SK-N-SH treated with all-trans-retinoic acid at 6 μM for 48 hours (cell line): ENCODE results near the gene TMCC3.
A peak's percentile ranks its signal among the peaks of the same experiment; 100 is the strongest.

ENCODE experiments used
- ATAC-seq: fragments of 200-7000 bp; cut with Tn5 transposase; 3 replicates; pipeline ENCODE4 v1.9.1; 2020; ENCODE audit warnings: mild to moderate bottlenecking, moderate library complexity
- ARNTL ChIP-seq: fragments of 450-650 bp; formaldehyde crosslinking; IDR thresholded peaks from 2 replicates; pipeline ENCODE4 v1.5.0; 2020; ENCODE audit warnings: low read depth, mild to moderate bottlenecking, moderate library complexity, borderline replicate concordance
- BACH2 ChIP-seq: fragments of 250-450 bp; sonication (Bioruptor Pico); IDR thresholded peaks from 2 replicates; pipeline ENCODE4 v1.9.0; 2021; ENCODE audit warnings: mild to moderate bottlenecking, borderline replicate concordance
- CREB5 ChIP-seq: fragments of 250-450 bp; sonication (Bioruptor Pico); IDR thresholded peaks from 2 replicates; pipeline ENCODE4 v1.5.1; 2020; ENCODE audit warnings: low read depth, mild to moderate bottlenecking, moderate library complexity
- CSDC2 ChIP-seq: fragments of 250-450 bp; sonication (Bioruptor Pico); IDR thresholded peaks from 2 replicates; pipeline ENCODE4 v1.5.0; 2020; ENCODE audit warnings: mild to moderate bottlenecking, moderate library complexity
- CSRNP3 ChIP-seq: fragments of 250-450 bp; sonication (Bioruptor Pico); IDR thresholded peaks from 2 replicates; pipeline ENCODE4 v1.5.1; 2021; ENCODE audit warnings: mild to moderate bottlenecking, moderate library complexity
- ESRRG ChIP-seq: fragments of 250-450 bp; sonication (Bioruptor Pico); IDR thresholded peaks from 2 replicates; pipeline ENCODE4 v1.6.1; 2021; ENCODE audit warnings: mild to moderate bottlenecking
- GLIS3 ChIP-seq: fragments of 250-450 bp; sonication (Bioruptor Pico); IDR thresholded peaks from 2 replicates; pipeline ENCODE4 v1.5.0; 2020; ENCODE audit warnings: mild to moderate bottlenecking, moderate library complexity
- ISL1 ChIP-seq: fragments of 250-450 bp; sonication (Bioruptor Pico); IDR thresholded peaks from 2 replicates; pipeline ENCODE4 v2.1.2; 2022; ENCODE audit warnings: mild to moderate bottlenecking, moderate library complexity
- OSR1 ChIP-seq: fragments of 250-450 bp; sonication (Bioruptor Pico); IDR thresholded peaks from 2 replicates; pipeline ENCODE4 v1.8.0; 2022; ENCODE audit warnings: moderate library complexity, mild to moderate bottlenecking, inconsistent platforms
- PATZ1 ChIP-seq: fragments of 250-450 bp; sonication (Bioruptor Pico); IDR thresholded peaks from 2 replicates; pipeline ENCODE4 v1.8.0; 2020; ENCODE audit warnings: mild to moderate bottlenecking, moderate library complexity, borderline replicate concordance
- POU6F1 ChIP-seq: fragments of 250-450 bp; sonication (Bioruptor Pico); IDR thresholded peaks from 2 replicates; pipeline ENCODE4 v1.8.0; 2021; ENCODE audit warnings: low read depth, mild to moderate bottlenecking, moderate library complexity, borderline replicate concordance
- PPARA ChIP-seq: fragments of 250-450 bp; sonication (Bioruptor Pico); IDR thresholded peaks from 2 replicates; pipeline ENCODE4 v1.5.0; 2020; ENCODE audit warnings: mild to moderate bottlenecking, borderline replicate concordance
- RARB ChIP-seq: fragments of 250-450 bp; sonication (Bioruptor Pico); IDR thresholded peaks from 2 replicates; pipeline ENCODE4 v1.8.0; 2021; ENCODE audit warnings: mild to moderate bottlenecking, moderate library complexity
- SNAI2 ChIP-seq: fragments of 250-450 bp; sonication (Bioruptor Pico); IDR thresholded peaks from 2 replicates; pipeline ENCODE4 v1.5.0; 2020; ENCODE audit warnings: mild to moderate bottlenecking, moderate library complexity
- TCF4 ChIP-seq: fragments of 250-450 bp; sonication (Bioruptor Pico); IDR thresholded peaks from 2 replicates; pipeline ENCODE4 v1.8.0; 2021; ENCODE audit warnings: mild to moderate bottlenecking, moderate library complexity, borderline replicate concordance
- TOX ChIP-seq: fragments of 250-450 bp; sonication (Bioruptor Pico); IDR thresholded peaks from 2 replicates; pipeline ENCODE4 v1.8.0; 2021; ENCODE audit warnings: mild to moderate bottlenecking, moderate library complexity, borderline replicate concordance
- ZFP3 ChIP-seq: fragments of 250-450 bp; sonication (Bioruptor Pico); IDR thresholded peaks from 2 replicates; pipeline ENCODE4 v1.5.0; 2020; ENCODE audit warnings: mild to moderate bottlenecking, moderate library complexity
- ZFP30 ChIP-seq: fragments of 450-650 bp; formaldehyde crosslinking; IDR thresholded peaks from 2 replicates; pipeline ENCODE4 v1.5.0; 2022; ENCODE audit warnings: mild to moderate bottlenecking, moderate library complexity
- ZNF565 ChIP-seq: fragments of 450-650 bp; formaldehyde crosslinking; conservative IDR thresholded peaks from 2 replicates; pipeline ENCODE4 v1.5.0; 2020; ENCODE audit warnings: low read depth, mild to moderate bottlenecking, moderate library complexity
- ZNF70 ChIP-seq: fragments of 450-650 bp; formaldehyde crosslinking; IDR thresholded peaks from 2 replicates; pipeline ENCODE4 v1.5.0; 2020; ENCODE audit warnings: mild to moderate bottlenecking, moderate library complexity
- ZNF8 ChIP-seq: fragments of 450-650 bp; formaldehyde crosslinking; IDR thresholded peaks from 2 replicates; pipeline ENCODE4 v1.5.0; 2020; ENCODE audit warnings: mild to moderate bottlenecking, moderate library complexity

Gene TMCC3

GRCh38 chr12:94650143-94651056 lies at the start of gene TMCC3:
Gene TMCC3, minus strand, starts transcription at chr12:94650557. Its CDS starts 127 bp downstream, at chr12:94650430.
- peak; percentile 74 for ATAC-seq

GRCh38 chr12:94699801-94700200 lies 49.4 kb upstream of the TMCC3 start:
- TF ChIP-seq ESRRG (CRISPR knock-in tag) (no peak), CREB5 (CRISPR knock-in tag) (no peak), ZNF8 (CRISPR knock-in tag) (no peak), ZNF70 (no peak), OSR1 (CRISPR knock-in tag) (no peak), GLIS3 (no peak), ZFP3 (CRISPR knock-in tag) (no peak), ZFP30 (CRISPR knock-in tag) (no peak), PPARA (no peak), RARB (CRISPR knock-in tag) (no peak), ARNTL (CRISPR knock-in tag) (no peak), ZNF565 (no peak), CSRNP3 (no peak), POU6F1 (no peak)
- TF ChIP-seq, all 23 proteins: peak for 0
- ATAC-seq, result no peak

More at GRCh38 chr12:94650143-94651056, at the start of gene TMCC3:
- no peak for TF ChIP-seq PATZ1 (CRISPR knock-in tag)
- TF ChIP-seq BACH2, result no peak
- no peak for TF ChIP-seq ISL1 (CRISPR knock-in tag)
- no peak for TF ChIP-seq CSDC2 (CRISPR knock-in tag)
- no peak for TF ChIP-seq TOX (CRISPR knock-in tag)
- TF ChIP-seq ZNF70, result no peak
- no peak for TF ChIP-seq TCF4 (CRISPR knock-in tag)
- TF ChIP-seq ZFP3 (CRISPR knock-in tag), result no peak
- no peak for TF ChIP-seq SNAI2 (CRISPR knock-in tag)
- TF ChIP-seq ESRRG (CRISPR knock-in tag), result no peak
- TF ChIP-seq RARB (CRISPR knock-in tag), result no peak
- no peak for TF ChIP-seq ZNF8 (CRISPR knock-in tag)
- no peak for TF ChIP-seq POU6F1

GRCh38 chr12:94698578-94698977 lies 48.2 kb upstream of the TMCC3 start:
- TF ChIP-seq PATZ1 (CRISPR knock-in tag) (no peak), ARNTL (CRISPR knock-in tag) (no peak), BACH2 (no peak), ESRRG (CRISPR knock-in tag) (no peak), TCF4 (CRISPR knock-in tag) (no peak), OSR1 (CRISPR knock-in tag) (no peak), CSRNP3 (no peak), TOX (CRISPR knock-in tag) (no peak), PPARA (no peak), ZNF565 (no peak), ZNF70 (no peak)
- no peak for ATAC-seq
